CD4-positive, alpha-beta T cell (primary cell): Measurements from ENCODE around the gene IGFBP4. TPM values are rescaled to one million over a fixed set of nuclear protein-coding genes. Genes with fewer than 3 reads are reported as not detected.

Experiments
- ATAC-seq: fragments of 200-7000 bp; cut with Tn5 transposase; one replicate; pipeline ENCODE4 v1.10.0; 2022; ENCODE audit warnings: mild to moderate bottlenecking; ENCODE audit not compliant: poor library complexity
- CTCF ChIA-PET: fragments of 350-600 bp; sonication (Branson Sonifier 250); formaldehyde crosslinking; loops from one replicate; lab custom pipeline; 2021; ENCODE audit warnings: antibody characterized with exemption, inconsistent platforms; lab: Charles Lee
- POLR2A ChIA-PET: fragments of 350-600 bp; sonication (Branson Sonifier 250); formaldehyde crosslinking; loops from one replicate; lab custom pipeline; 2021; ENCODE audit warnings: antibody characterized with exemption, inconsistent platforms; lab: Charles Lee
- DNase-seq, 14 experiments: peaks; one replicate each; pipeline ENCODE4 v3.0.0-alpha.2; 2013 to 2020; ENCODE audit warnings: mixed read lengths in 2 of 14
- H3K27ac ChIP-seq, 2 donors: one replicate each; pipeline versions ENCODE4 v1.5.1 to v1.7.0; 2013; ENCODE audit warnings: low read length in 2 of 2, low read depth in 1 of 2, mild to moderate bottlenecking in 1 of 2
- H3K27me3 ChIP-seq, 2 experiments: 1 replicate in 1 of 2; 2 replicates in 1 of 2; pipeline versions ENCODE4 v1.6.1 to v1.7.0; 2013; ENCODE audit warnings: low read length in 2 of 2, control low read depth in 1 of 2, mild to moderate bottlenecking in 1 of 2, moderate library complexity in 1 of 2; ENCODE audit not compliant: insufficient read depth in 2 of 2, control insufficient read depth in 1 of 2
- H3K36me3 ChIP-seq: one replicate; pipeline ENCODE4 v1.6.1; 2013; ENCODE audit warnings: low read length, control low read depth; ENCODE audit not compliant: insufficient read depth
- H3K4me1 ChIP-seq: one replicate; pipeline ENCODE4 v1.6.1; 2013; ENCODE audit warnings: low read length, control low read depth; ENCODE audit not compliant: insufficient read depth
- H3K4me3 ChIP-seq: one replicate; pipeline ENCODE4 v1.5.1; 2013; ENCODE audit warnings: mild to moderate bottlenecking, low read length, moderate library complexity
- H3K9me3 ChIP-seq, 2 experiments: 1 replicate in 1 of 2; 2 replicates in 1 of 2; pipeline versions ENCODE4 v1.6.1 to v1.7.0; 2013; ENCODE audit warnings: low read length in 2 of 2, mild to moderate bottlenecking in 2 of 2, control low read depth in 1 of 2, moderate library complexity in 1 of 2; ENCODE audit not compliant: control insufficient read depth in 1 of 2, insufficient read depth in 1 of 2
- H3K27ac Mint-ChIP-seq: one replicate; pipeline ENCODE4 v1.8.0; 2020; ENCODE audit warnings: mixed read lengths
- H3K27me3 Mint-ChIP-seq: one replicate; pipeline ENCODE4 v1.8.0; 2021; ENCODE audit warnings: mixed read lengths
- H3K36me3 Mint-ChIP-seq: one replicate; pipeline ENCODE4 v1.8.0; 2021; ENCODE audit warnings: low read depth, mixed read lengths
- H3K4me1 Mint-ChIP-seq: one replicate; pipeline ENCODE4 v1.8.0; 2021; ENCODE audit warnings: low read depth, mixed read lengths
- H3K4me3 Mint-ChIP-seq: one replicate; pipeline ENCODE4 v1.8.0; 2020; ENCODE audit warnings: mild to moderate bottlenecking, mixed read lengths
- H3K9me3 Mint-ChIP-seq: one replicate; pipeline ENCODE4 v1.8.0; 2020; ENCODE audit warnings: mixed read lengths
- CTCF ChIP-seq: fragments of 200-600 bp; IDR thresholded peaks from one replicate; pipeline ENCODE4 v1.8.0; 2022; ENCODE audit warnings: antibody characterized with exemption, mild to moderate bottlenecking
- intact Hi-C, 2 experiments: fragments of 100-400 bp; cut with DNase I in 1 of 2; cut with micrococcal nuclease in 1 of 2; formaldehyde crosslinking; loops; one replicate each; pipeline versions ENCODE4 v1.15.1 to v1.9.0; 2023 to 2025; cut with DNase I, micrococcal nuclease
- total RNA-seq, 174 experiments: library from RNA in 2 of 174; stranded (reverse) in 2 of 174; gene quantifications; one replicate each; pipeline ENCODE4 v1.2.3 and lab custom pipeline; 2021 to 2026

Gene IGFBP4
- total RNA-seq, 2 experiments from 2014 or later, result 2.5 to 2.6 TPM

- intact Hi-C loops, result no loop called here
- H3K9me3 ChIP-seq, result no peaks in the 10 kb centered on the region
- ChIA-PET POLR2A (interaction anchor here (1.6 to 2.0 kb wide), 2 partner anchors 31 to 47 kb away, joined by 6 read pairs; no protein-coding TSS in a partner anchor), CTCF (interaction anchor here (0.6 to 1.8 kb wide), 3 partner anchors 10 to 271 kb away, joined by 3 to 14 read pairs (median 3); no protein-coding TSS in a partner anchor)
- no peaks in the 10 kb centered on the region for H3K36me3 ChIP-seq
- H3K36me3 Mint-ChIP-seq, result no peaks in the 10 kb centered on the region
- no peak for TF ChIP-seq CTCF
- H3K4me1 ChIP-seq, result peaks cover 61% of the 10 kb centered on the region
- ATAC-seq, result no peak
- DNase-seq, result no peak
- no peaks in the 10 kb centered on the region for H3K9me3 Mint-ChIP-seq
- no peak overlapping the region for H3K4me3 ChIP-seq
- H3K4me3 Mint-ChIP-seq, result no peak overlapping the region
- no peaks in the 10 kb centered on the region for H3K27me3 ChIP-seq
- H3K27me3 Mint-ChIP-seq, result no peaks in the 10 kb centered on the region
- peaks cover 79% of the 10 kb centered on the region for H3K4me1 Mint-ChIP-seq
- H3K27ac ChIP-seq, result no peak overlapping the region
- H3K27ac Mint-ChIP-seq, result peak overlapping the region; percentile 97
These were observed 43.5 kb downstream of the IGFBP4 start for GRCh38 chr17:40486522-40487370.

- Mint-ChIP-seq H3K27me3 (no peaks in the 10 kb centered on the region), H3K27ac (no peak overlapping the region), H3K4me3 (no peak overlapping the region), H3K4me1 (peaks cover 78% of the 10 kb centered on the region), H3K9me3 (no peaks in the 10 kb centered on the region), H3K36me3 (no peaks in the 10 kb centered on the region)
- TF ChIP-seq CTCF, result no peak
- ATAC-seq, result no peak
- no peak overlapping the region for H3K4me3 ChIP-seq
- CTCF ChIA-PET, result interaction anchor here (1.2 kb wide), 1 partner anchor 46 kb away, joined by 5 read pairs; no protein-coding TSS in a partner anchor
- peaks cover 60% of the 10 kb centered on the region for H3K4me1 ChIP-seq
- H3K9me3 ChIP-seq, result no peaks in the 10 kb centered on the region
- DNase-seq, result no peak
- no peaks in the 10 kb centered on the region for H3K27me3 ChIP-seq
- no peak overlapping the region for H3K27ac ChIP-seq
- POLR2A ChIA-PET, result interaction anchor here (0.6 to 2.0 kb wide), 2 partner anchors 46 to 75 kb away, joined by 4 to 6 read pairs; no protein-coding TSS in a partner anchor
- no peaks in the 10 kb centered on the region for H3K36me3 ChIP-seq
- intact Hi-C loops, result no loop called here
These were observed 44.2 kb downstream of the IGFBP4 start for GRCh38 chr17:40487371-40488020.

GRCh38 chr17:40490289-40490853 lies 47.1 kb downstream of the IGFBP4 start:
- peak overlapping the region; percentile 49 for H3K27ac Mint-ChIP-seq
- peak overlapping the region; percentile 48 for H3K4me3 Mint-ChIP-seq
- no peaks in the 10 kb centered on the region for H3K36me3 Mint-ChIP-seq
- ATAC-seq (no peak), DNase-seq (peak in 4 of 14 experiments; percentile 11 to 48 (median 26))
- intact Hi-C loops, result loop anchor here in 1 of 2 experiments (2.0 kb wide), 1 partner anchor 24 kb away; no protein-coding TSS in a partner anchor
- Histone ChIP-seq H3K9me3 (no peaks in the 10 kb centered on the region), H3K4me3 (no peak overlapping the region), H3K36me3 (no peaks in the 10 kb centered on the region), H3K27ac (no peak overlapping the region), H3K4me1 (peaks cover 47% of the 10 kb centered on the region), H3K27me3 (no peaks in the 10 kb centered on the region)
- no peaks in the 10 kb centered on the region for H3K27me3 Mint-ChIP-seq
- ChIA-PET POLR2A (interaction anchor here (0.9 to 2.5 kb wide), 10 partner anchors 9 to 63 kb away, joined by 3 to 27 read pairs (median 5); no protein-coding TSS in a partner anchor), CTCF (interaction anchor here (0.6 to 1.6 kb wide), 4 partner anchors 9 to 102 kb away, joined by 3 to 4 read pairs (median 3); no protein-coding TSS in a partner anchor)
- TF ChIP-seq CTCF, result no peak
- H3K9me3 Mint-ChIP-seq, result no peaks in the 10 kb centered on the region
- H3K4me1 Mint-ChIP-seq, result peaks cover 62% of the 10 kb centered on the region
